SK-N-SH treated with all-trans-retinoic acid at 6 μM for 48 hours (cell line): ENCODE results near the gene MRGPRX3.

Experiments used
- ARNTL ChIP-seq: fragments of 450-650 bp; formaldehyde crosslinking; IDR thresholded peaks from 2 replicates; pipeline ENCODE4 v1.5.0; 2020; ENCODE audit warnings: low read depth, mild to moderate bottlenecking, moderate library complexity, borderline replicate concordance
- CSDC2 ChIP-seq: fragments of 250-450 bp; sonication (Bioruptor Pico); IDR thresholded peaks from 2 replicates; pipeline ENCODE4 v1.5.0; 2020; ENCODE audit warnings: mild to moderate bottlenecking, moderate library complexity
- ESRRG ChIP-seq: fragments of 250-450 bp; sonication (Bioruptor Pico); IDR thresholded peaks from 2 replicates; pipeline ENCODE4 v1.6.1; 2021; ENCODE audit warnings: mild to moderate bottlenecking
- ISL1 ChIP-seq: fragments of 250-450 bp; sonication (Bioruptor Pico); IDR thresholded peaks from 2 replicates; pipeline ENCODE4 v2.1.2; 2022; ENCODE audit warnings: mild to moderate bottlenecking, moderate library complexity
- PATZ1 ChIP-seq: fragments of 250-450 bp; sonication (Bioruptor Pico); IDR thresholded peaks from 2 replicates; pipeline ENCODE4 v1.8.0; 2020; ENCODE audit warnings: mild to moderate bottlenecking, moderate library complexity, borderline replicate concordance
- RARB ChIP-seq: fragments of 250-450 bp; sonication (Bioruptor Pico); IDR thresholded peaks from 2 replicates; pipeline ENCODE4 v1.8.0; 2021; ENCODE audit warnings: mild to moderate bottlenecking, moderate library complexity
- TCF4 ChIP-seq: fragments of 250-450 bp; sonication (Bioruptor Pico); IDR thresholded peaks from 2 replicates; pipeline ENCODE4 v1.8.0; 2021; ENCODE audit warnings: mild to moderate bottlenecking, moderate library complexity, borderline replicate concordance
- TOX ChIP-seq: fragments of 250-450 bp; sonication (Bioruptor Pico); IDR thresholded peaks from 2 replicates; pipeline ENCODE4 v1.8.0; 2021; ENCODE audit warnings: mild to moderate bottlenecking, moderate library complexity, borderline replicate concordance
- ZFP3 ChIP-seq: fragments of 250-450 bp; sonication (Bioruptor Pico); IDR thresholded peaks from 2 replicates; pipeline ENCODE4 v1.5.0; 2020; ENCODE audit warnings: mild to moderate bottlenecking, moderate library complexity
- ZFP30 ChIP-seq: fragments of 450-650 bp; formaldehyde crosslinking; IDR thresholded peaks from 2 replicates; pipeline ENCODE4 v1.5.0; 2022; ENCODE audit warnings: mild to moderate bottlenecking, moderate library complexity
- ZNF565 ChIP-seq: fragments of 450-650 bp; formaldehyde crosslinking; conservative IDR thresholded peaks from 2 replicates; pipeline ENCODE4 v1.5.0; 2020; ENCODE audit warnings: low read depth, mild to moderate bottlenecking, moderate library complexity
- TF ChIP-seq, protein P1 (sequence below): fragments of 250-450 bp; sonication (Bioruptor Pico); IDR thresholded peaks from 2 replicates; pipeline ENCODE4 v1.5.0; 2020; ENCODE audit warnings: mild to moderate bottlenecking, moderate library complexity

DNA sequence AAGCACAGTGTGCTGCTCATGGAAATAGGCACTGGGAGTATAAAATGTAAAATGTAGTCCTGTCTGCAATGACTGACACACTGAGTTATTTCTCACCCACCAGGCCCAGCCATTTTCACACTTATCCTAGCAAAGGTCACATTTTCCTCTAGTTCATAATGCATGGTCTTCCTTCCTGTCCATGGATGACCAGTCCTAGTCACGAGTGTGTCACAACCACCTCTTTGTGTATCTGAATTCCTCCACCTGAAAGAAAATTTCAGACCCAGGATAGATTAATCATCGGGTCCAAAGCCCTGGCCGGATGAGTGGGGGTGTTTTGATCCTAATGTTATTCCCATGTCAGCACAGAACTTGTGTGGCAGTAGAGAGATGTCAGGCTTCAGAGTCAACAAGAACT is 40.3 kb downstream of the MRGPRX3 start, which contains the start of gene MRGPRX4:
- TF ChIP-seq ZNF565 = no peak
- no peak for TF ChIP-seq RARB (CRISPR knock-in tag)
- TF ChIP-seq CSDC2 (CRISPR knock-in tag) = no peak
- no peak for TF ChIP-seq ZFP3 (CRISPR knock-in tag)
- TF ChIP-seq PATZ1 (CRISPR knock-in tag) = no peak
- no peak for TF ChIP-seq ARNTL (CRISPR knock-in tag)
- TF ChIP-seq ESRRG (CRISPR knock-in tag) = no peak
- TF ChIP-seq TCF4 (CRISPR knock-in tag) = no peak
- TF ChIP-seq TOX (CRISPR knock-in tag) = no peak
- TF ChIP-seq ZFP30 (CRISPR knock-in tag) = no peak
- no peak for TF ChIP-seq ISL1 (CRISPR knock-in tag)
- TF ChIP-seq, protein P1, sequence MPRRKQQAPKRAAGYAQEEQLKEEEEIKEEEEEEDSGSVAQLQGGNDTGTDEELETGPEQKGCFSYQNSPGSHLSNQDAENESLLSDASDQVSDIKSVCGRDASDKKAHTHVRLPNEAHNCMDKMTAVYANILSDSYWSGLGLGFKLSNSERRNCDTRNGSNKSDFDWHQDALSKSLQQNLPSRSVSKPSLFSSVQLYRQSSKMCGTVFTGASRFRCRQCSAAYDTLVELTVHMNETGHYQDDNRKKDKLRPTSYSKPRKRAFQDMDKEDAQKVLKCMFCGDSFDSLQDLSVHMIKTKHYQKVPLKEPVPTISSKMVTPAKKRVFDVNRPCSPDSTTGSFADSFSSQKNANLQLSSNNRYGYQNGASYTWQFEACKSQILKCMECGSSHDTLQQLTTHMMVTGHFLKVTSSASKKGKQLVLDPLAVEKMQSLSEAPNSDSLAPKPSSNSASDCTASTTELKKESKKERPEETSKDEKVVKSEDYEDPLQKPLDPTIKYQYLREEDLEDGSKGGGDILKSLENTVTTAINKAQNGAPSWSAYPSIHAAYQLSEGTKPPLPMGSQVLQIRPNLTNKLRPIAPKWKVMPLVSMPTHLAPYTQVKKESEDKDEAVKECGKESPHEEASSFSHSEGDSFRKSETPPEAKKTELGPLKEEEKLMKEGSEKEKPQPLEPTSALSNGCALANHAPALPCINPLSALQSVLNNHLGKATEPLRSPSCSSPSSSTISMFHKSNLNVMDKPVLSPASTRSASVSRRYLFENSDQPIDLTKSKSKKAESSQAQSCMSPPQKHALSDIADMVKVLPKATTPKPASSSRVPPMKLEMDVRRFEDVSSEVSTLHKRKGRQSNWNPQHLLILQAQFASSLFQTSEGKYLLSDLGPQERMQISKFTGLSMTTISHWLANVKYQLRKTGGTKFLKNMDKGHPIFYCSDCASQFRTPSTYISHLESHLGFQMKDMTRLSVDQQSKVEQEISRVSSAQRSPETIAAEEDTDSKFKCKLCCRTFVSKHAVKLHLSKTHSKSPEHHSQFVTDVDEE (CRISPR knock-in tag) = no peak
